Astrocyte (in vitro differentiated cells and primary cell): ENCODE data around the gene AHCY.

Experiments used
- EZH2 ChIP-seq: IDR thresholded peaks from 2 replicates; pipeline ENCODE4 v1.6.1; 2012; ENCODE audit warnings: mild to moderate bottlenecking, low read length, inconsistent platforms; ENCODE audit not compliant: insufficient read depth
- TF ChIP-seq, protein P1 (sequence below): IDR thresholded peaks from 2 replicates; pipeline ENCODE4 v1.5.1; 2011; ENCODE audit warnings: low read depth, mild to moderate bottlenecking, inconsistent platforms, low read length, moderate library complexity; ENCODE audit not compliant: insufficient read depth

DNA sequence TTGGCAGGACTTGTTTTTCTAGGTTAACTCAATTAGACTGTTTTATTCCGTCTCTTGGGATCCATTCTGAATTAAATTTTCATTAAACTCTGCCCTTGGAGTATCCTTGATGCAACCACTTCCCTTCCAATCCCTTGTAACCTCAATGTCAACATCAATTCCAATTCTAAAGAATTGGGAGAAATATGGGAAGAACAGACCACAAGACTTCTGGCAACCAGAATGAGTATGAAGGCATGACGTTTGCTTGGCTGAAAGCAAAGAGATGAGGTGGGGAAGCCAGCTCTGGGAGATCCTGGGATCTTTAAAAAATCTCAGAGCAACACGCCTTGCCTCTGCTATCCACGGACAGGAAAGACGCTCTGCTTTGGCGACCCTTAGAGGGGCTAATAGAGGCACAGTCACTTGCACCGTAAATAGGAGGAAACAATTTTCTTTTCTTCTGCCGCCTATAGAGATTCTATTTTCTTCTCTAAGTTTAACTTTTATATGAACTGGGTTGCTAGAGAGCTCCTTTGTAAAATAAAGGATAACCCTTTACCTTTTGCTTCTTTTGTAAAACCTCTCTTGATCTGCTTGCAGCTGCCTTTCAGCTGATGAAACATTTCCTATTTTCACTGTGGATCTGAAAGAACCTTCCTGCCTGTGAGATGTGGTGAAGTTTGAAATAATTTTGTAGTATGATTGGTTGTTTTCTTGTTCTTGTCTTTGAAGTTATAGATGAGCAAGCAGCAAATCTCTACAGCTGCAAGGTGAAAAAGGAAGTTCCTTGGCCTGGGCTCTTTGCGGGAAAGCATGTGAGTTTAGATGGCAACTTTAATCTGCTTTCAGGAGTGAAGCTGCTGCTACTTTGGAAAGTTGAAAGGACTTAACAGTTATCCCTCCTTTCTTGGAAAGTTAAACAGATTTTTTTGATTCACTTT lies 62.2 kb downstream of the AHCY start, which contains the start of gene ASIP:
- TF ChIP-seq, protein P1, sequence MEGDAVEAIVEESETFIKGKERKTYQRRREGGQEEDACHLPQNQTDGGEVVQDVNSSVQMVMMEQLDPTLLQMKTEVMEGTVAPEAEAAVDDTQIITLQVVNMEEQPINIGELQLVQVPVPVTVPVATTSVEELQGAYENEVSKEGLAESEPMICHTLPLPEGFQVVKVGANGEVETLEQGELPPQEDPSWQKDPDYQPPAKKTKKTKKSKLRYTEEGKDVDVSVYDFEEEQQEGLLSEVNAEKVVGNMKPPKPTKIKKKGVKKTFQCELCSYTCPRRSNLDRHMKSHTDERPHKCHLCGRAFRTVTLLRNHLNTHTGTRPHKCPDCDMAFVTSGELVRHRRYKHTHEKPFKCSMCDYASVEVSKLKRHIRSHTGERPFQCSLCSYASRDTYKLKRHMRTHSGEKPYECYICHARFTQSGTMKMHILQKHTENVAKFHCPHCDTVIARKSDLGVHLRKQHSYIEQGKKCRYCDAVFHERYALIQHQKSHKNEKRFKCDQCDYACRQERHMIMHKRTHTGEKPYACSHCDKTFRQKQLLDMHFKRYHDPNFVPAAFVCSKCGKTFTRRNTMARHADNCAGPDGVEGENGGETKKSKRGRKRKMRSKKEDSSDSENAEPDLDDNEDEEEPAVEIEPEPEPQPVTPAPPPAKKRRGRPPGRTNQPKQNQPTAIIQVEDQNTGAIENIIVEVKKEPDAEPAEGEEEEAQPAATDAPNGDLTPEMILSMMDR = no peak
- TF ChIP-seq EZH2 = no peak
